ENCODE results near the gene AGAP1. TPM values are rescaled to one million over a fixed set of nuclear protein-coding genes. Genes with fewer than 3 reads are reported as not detected.

The AGAP1 gene
- total RNA-seq, 1 donor = 12.3 TPM

GRCh38 chr2:235685024-235685721, 191.3 kb downstream of the AGAP1 start:
- peak; percentile 38 for DNase-seq (ENCODE audit: low read depth)
- H3K4me3 ChIP-seq (ENCODE audit: low read depth, low read length) = no peak overlapping the region
- no peak for TF ChIP-seq CTCF (IDR thresholded peaks at IDR 0.05; ENCODE audit: insufficient read depth, low read length)

DNA sequence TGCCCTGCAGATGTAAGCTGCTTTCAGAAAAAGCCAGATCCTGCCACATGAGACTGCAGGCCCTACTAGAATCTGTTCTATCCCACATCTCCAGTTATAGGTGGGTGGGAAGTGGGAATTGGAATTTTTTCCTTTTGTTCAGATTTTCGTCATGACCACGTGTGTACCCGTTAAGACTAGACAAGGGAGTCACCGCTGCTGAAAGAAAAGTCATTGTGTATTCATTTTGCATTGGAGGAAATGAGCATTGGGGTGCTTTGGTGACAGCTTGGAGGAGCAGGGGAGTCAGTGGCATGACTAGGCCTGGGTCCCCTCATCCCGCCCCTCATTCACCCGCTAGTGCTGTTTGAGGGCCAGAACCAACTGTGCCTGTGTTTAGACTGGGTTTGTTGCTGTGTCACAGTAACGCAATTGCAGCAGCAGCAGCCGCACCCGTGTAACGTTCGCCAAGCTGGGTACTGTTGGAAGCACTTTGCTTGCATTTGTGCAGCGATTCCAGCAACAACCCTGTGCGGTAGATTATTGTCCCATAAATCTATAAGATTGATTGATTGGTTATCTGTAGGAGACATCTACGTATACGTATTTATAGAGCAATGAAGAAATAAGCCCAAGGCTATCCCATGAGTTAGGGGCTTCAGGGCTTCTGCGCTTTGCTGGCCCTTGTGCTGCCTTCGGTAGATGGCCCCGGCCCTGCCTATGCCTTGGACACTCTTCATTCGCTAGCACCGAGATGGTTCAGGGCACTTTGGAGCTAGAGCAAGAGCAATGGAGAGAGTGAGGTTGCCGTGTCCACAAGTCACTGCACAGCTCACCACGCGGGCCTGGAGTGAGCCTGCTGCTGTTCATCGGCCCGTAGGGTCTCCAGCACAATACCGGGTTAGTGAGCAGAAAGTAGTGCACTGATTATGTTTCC, 194.9 kb downstream of the AGAP1 start:
- no peak for TF ChIP-seq CTCF (IDR thresholded peaks at IDR 0.05; ENCODE audit: insufficient read depth, low read length)
- no peak for DNase-seq (ENCODE audit: low read depth)
- no peak overlapping the region for H3K4me3 ChIP-seq (ENCODE audit: low read depth, low read length)

DNA sequence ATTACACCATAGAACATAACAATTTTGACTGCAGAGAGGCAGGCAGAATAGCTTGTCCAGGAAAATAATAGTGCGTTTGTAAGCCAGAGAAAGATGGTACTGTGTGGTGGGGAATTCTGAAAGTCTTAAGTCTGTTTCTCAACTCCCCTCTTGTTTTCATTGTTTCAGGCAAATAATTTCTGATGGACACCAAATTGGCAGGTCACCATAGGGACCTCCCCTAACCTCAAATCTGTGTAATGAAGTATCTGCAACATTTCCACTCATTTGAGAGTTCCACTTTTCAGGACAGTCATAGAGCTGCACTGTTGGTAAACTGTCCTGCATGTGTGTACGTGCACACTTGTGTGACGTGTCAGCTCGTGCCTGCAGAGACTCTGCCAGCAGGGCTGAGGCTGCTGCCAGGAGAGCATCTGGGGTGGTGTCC, 195.6 kb downstream of the AGAP1 start:
- DNase-seq (ENCODE audit: low read depth) = no peak
- no peak for TF ChIP-seq CTCF (IDR thresholded peaks at IDR 0.05; ENCODE audit: insufficient read depth, low read length)
- H3K4me3 ChIP-seq (ENCODE audit: low read depth, low read length) = no peak overlapping the region

DNA sequence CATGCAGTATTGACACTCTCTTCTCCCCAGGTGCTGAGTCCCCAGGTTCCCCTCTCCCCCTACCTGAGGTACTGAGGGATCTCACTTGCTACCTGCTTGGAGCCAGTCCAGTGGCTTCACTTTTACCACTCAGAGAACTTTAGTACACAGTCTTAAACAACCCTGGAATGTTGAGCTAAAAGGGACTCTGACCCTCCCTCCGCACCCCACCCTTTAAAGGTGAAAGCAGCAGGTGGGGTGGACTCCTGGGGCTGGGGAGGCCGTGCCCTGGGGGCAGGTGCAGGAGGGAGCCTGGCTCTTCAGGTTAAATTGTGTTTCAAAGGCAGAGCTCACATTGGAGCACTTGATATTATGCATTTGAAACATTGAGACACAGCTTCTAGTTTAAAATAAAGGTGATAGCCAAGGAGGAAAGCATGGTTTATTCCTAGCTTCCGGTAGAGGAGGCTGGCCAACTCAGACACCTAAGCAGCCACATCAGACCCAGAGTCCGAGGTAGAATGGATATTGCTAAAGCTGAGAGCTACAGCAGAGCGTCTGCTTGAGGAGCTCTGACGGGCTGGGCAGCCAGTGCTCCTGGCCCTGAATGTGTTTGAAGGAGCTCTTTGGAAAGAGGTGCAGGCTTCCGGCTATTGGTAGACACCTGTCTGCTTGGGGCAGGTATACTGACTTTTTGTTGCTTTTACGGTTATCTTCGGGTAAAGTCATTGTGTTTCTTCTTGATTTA, 196.4 kb downstream of the AGAP1 start:
- no peak for DNase-seq (ENCODE audit: low read depth)
- no peak for TF ChIP-seq CTCF (IDR thresholded peaks at IDR 0.05; ENCODE audit: insufficient read depth, low read length)
- no peak overlapping the region for H3K4me3 ChIP-seq (ENCODE audit: low read depth, low read length)

GRCh38 chr2:235690809-235691450, 197.1 kb downstream of the AGAP1 start:
- H3K4me3 ChIP-seq (ENCODE audit: low read depth, low read length) = no peak overlapping the region
- DNase-seq (ENCODE audit: low read depth) = no peak
- TF ChIP-seq CTCF (IDR thresholded peaks at IDR 0.05; ENCODE audit: insufficient read depth, low read length) = no peak

- no peak for TF ChIP-seq CTCF (IDR thresholded peaks at IDR 0.05; ENCODE audit: insufficient read depth, low read length)
- H3K4me3 ChIP-seq (ENCODE audit: low read depth, low read length) = no peak overlapping the region
- no peak for DNase-seq (ENCODE audit: low read depth)
Measured at GRCh38 chr2:235692076-235692475, 198.2 kb downstream of the AGAP1 start.
